H1 (cell line): ENCODE results near the gene PSMD6. TPM values are rescaled to one million over a fixed set of nuclear protein-coding genes. Genes with fewer than 3 reads are reported as not detected.

ENCODE experiments used
- CTCF ChIA-PET: fragments of 300-600 bp; sonication (Branson Sonifier 250); formaldehyde crosslinking; loops from one replicate; lab custom pipeline; 2021; ENCODE audit not compliant: partially characterized antibody; lab: Charles Lee
- POLR2A ChIA-PET: fragments of 300-600 bp; sonication (Branson Sonifier 250); formaldehyde crosslinking; loops from one replicate; lab custom pipeline; 2021; ENCODE audit warnings: inconsistent platforms; ENCODE audit not compliant: partially characterized antibody; lab: Charles Lee
- DNase-seq, 2 experiments: peaks; one replicate each; pipeline versions ENCODE4 v3.0.0 to v3.0.0-alpha.2; 2010 to 2022; ENCODE audit warnings: low spot score in 2 of 2, low read depth in 1 of 2, mixed read lengths in 1 of 2
- FAIRE-seq: peaks from 2 replicates; lab custom pipeline; 2011; peaks lifted over from hg19 to GRCh38; lab: Jason Lieb, UNC
- H2AFZ ChIP-seq: 2 replicates; pipeline ENCODE4 v1.8.1; 2012; ENCODE audit warnings: low read length, inconsistent platforms
- H2AK5ac ChIP-seq: 2 replicates; pipeline ENCODE4 v1.6.1; 2013; ENCODE audit warnings: low read depth, low read length
- H2BK120ac ChIP-seq: replicated peaks from 2 replicates; pipeline ENCODE3; 2013; ENCODE audit warnings: low read depth, low read length, inconsistent platforms
- H2BK12ac ChIP-seq: 2 replicates; pipeline ENCODE4 v1.6.1; 2013; ENCODE audit warnings: low read depth, low read length
- H2BK15ac ChIP-seq: 2 replicates; pipeline ENCODE4 v1.6.1; 2013; ENCODE audit warnings: low read length
- H2BK20ac ChIP-seq: 2 replicates; pipeline ENCODE4 v1.6.1; 2013; ENCODE audit warnings: low read length
- H2BK5ac ChIP-seq: 2 replicates; pipeline ENCODE4 v1.6.1; 2013; ENCODE audit warnings: low read depth, low read length
- H3K14ac ChIP-seq: 2 replicates; pipeline ENCODE4 v1.6.1; 2013; ENCODE audit warnings: inconsistent platforms; ENCODE audit not compliant: insufficient read length
- H3K18ac ChIP-seq: 2 replicates; pipeline ENCODE4 v1.6.1; 2013; ENCODE audit warnings: low read length; ENCODE audit errors: extremely low read depth
- H3K23ac ChIP-seq: 2 replicates; pipeline ENCODE4 v1.6.1; 2013; ENCODE audit warnings: inconsistent platforms; ENCODE audit not compliant: insufficient read length
- H3K23me2 ChIP-seq: 2 replicates; pipeline ENCODE4 v1.6.1; 2013; ENCODE audit warnings: low read depth, low read length
- H3K27ac ChIP-seq: 2 replicates; pipeline ENCODE4 v1.6.1; 2011; ENCODE audit warnings: low read depth, low read length, inconsistent platforms
- H3K27me3 ChIP-seq, 4 experiments: replicated peaks in 1 of 4; 1 replicate in 1 of 4; 2 replicates in 3 of 4; pipeline versions ENCODE4 v1.6.1 to v1.8.1; 2011 to 2013; ENCODE audit warnings: low read length in 3 of 4, mild to moderate bottlenecking in 3 of 4, inconsistent platforms in 2 of 4, mixed read lengths in 2 of 4, moderate library complexity in 1 of 4; ENCODE audit not compliant: control insufficient read depth in 3 of 4, insufficient read depth in 3 of 4; ENCODE audit errors: extremely low read depth in 1 of 4
- H3K36me3 ChIP-seq, 4 experiments: 2 replicates each; pipeline versions ENCODE4 v1.6.1 to v1.8.1; 2011 to 2013; ENCODE audit warnings: mild to moderate bottlenecking in 4 of 4, low read length in 3 of 4, moderate library complexity in 2 of 4, control low read depth in 1 of 4, inconsistent platforms in 1 of 4; ENCODE audit not compliant: insufficient read depth in 4 of 4, control insufficient read depth in 2 of 4
- H3K4ac ChIP-seq: replicated peaks from 2 replicates; pipeline ENCODE3; 2013; ENCODE audit warnings: low read length, low read depth, mixed read lengths, inconsistent platforms; ENCODE audit not compliant: insufficient read length
- H3K4me1 ChIP-seq, 4 experiments: replicated peaks in 1 of 4; 1 replicate in 1 of 4; 2 replicates in 3 of 4; pipeline versions ENCODE4 v1.6.1 to v1.8.1; 2011 to 2013; ENCODE audit warnings: low read length in 3 of 4, inconsistent platforms in 2 of 4, mixed read lengths in 1 of 4; ENCODE audit not compliant: insufficient read depth in 4 of 4, control insufficient read depth in 3 of 4
- H3K4me2 ChIP-seq, 2 experiments: 2 replicates each; pipeline versions ENCODE4 v1.6.1 to v1.8.1; 2011 to 2013; ENCODE audit warnings: low read depth in 2 of 2, low read length in 2 of 2, control low read depth in 1 of 2, inconsistent platforms in 1 of 2, mild to moderate bottlenecking in 1 of 2; ENCODE audit not compliant: insufficient read depth in 1 of 2
- H3K4me3 ChIP-seq, 4 experiments: fragments of 200-600, 300-600 bp in 1 of 4; sonication (generic), shearing (Covaris generic), sonication (Bioruptor Twin) in 1 of 4; 2 replicates each; pipeline versions ENCODE4 v1.5.1 to v1.8.1; 2011 to 2016; ENCODE audit warnings: low read length in 4 of 4, low read depth in 3 of 4, control low read depth in 2 of 4, inconsistent platforms in 2 of 4, mild to moderate bottlenecking in 2 of 4, mixed read lengths in 1 of 4, moderate library complexity in 1 of 4; ENCODE audit not compliant: insufficient read depth in 2 of 4; ENCODE audit errors: extremely low read depth in 1 of 4
- H3K56ac ChIP-seq: replicated peaks from 2 replicates; pipeline ENCODE3; 2013; ENCODE audit warnings: low read depth, mild to moderate bottlenecking, mixed read lengths, low read length, inconsistent platforms; ENCODE audit not compliant: insufficient read length
- H3K79me1 ChIP-seq: 2 replicates; pipeline ENCODE4 v1.6.1; 2013; ENCODE audit warnings: low read depth, low read length, control low read depth
- H3K79me2 ChIP-seq, 2 experiments: 2 replicates each; pipeline versions ENCODE4 v1.6.1 to v1.8.1; 2012 to 2013; ENCODE audit warnings: low read length in 2 of 2, mild to moderate bottlenecking in 2 of 2, inconsistent platforms in 1 of 2; ENCODE audit not compliant: insufficient read depth in 2 of 2, control insufficient read depth in 1 of 2
- H3K9ac ChIP-seq, 4 experiments: replicated peaks in 1 of 4; 1 replicate in 1 of 4; 2 replicates in 3 of 4; pipeline versions ENCODE4 v1.6.1 to v1.8.1; 2011 to 2013; ENCODE audit warnings: low read depth in 3 of 4, low read length in 3 of 4, control low read depth in 2 of 4, mild to moderate bottlenecking in 2 of 4, moderate library complexity in 2 of 4, inconsistent platforms in 1 of 4; ENCODE audit errors: extremely low read depth in 1 of 4
- H3K9me3 ChIP-seq, 2 experiments: 2 replicates each; pipeline versions ENCODE4 v1.6.1 to v1.8.1; 2012 to 2013; ENCODE audit warnings: mild to moderate bottlenecking in 2 of 2, moderate library complexity in 2 of 2, control low read depth in 1 of 2, inconsistent platforms in 1 of 2, low read depth in 1 of 2, low read length in 1 of 2, mixed read lengths in 1 of 2; ENCODE audit not compliant: insufficient read depth in 2 of 2
- H4K20me1 ChIP-seq, 2 experiments: replicated peaks in 1 of 2; 2 replicates each; pipeline versions ENCODE3 to v1.8.1; 2011 to 2013; ENCODE audit warnings: inconsistent platforms in 2 of 2, low read length in 2 of 2, mild to moderate bottlenecking in 1 of 2; ENCODE audit not compliant: insufficient read depth in 2 of 2, control insufficient read depth in 1 of 2
- H4K5ac ChIP-seq: 2 replicates; pipeline ENCODE4 v1.6.1; 2013; ENCODE audit warnings: low read length, low read depth, mixed read lengths, inconsistent platforms; ENCODE audit not compliant: insufficient read length
- H4K8ac ChIP-seq: 2 replicates; pipeline ENCODE4 v1.8.0; 2013; ENCODE audit warnings: mild to moderate bottlenecking, moderate library complexity, low read length, inconsistent platforms; ENCODE audit not compliant: insufficient read depth; ENCODE audit errors: extremely low read depth
- H4K91ac ChIP-seq: replicated peaks from 2 replicates; pipeline ENCODE3; 2013; ENCODE audit warnings: low read length, mixed read lengths, inconsistent platforms; ENCODE audit not compliant: insufficient read length
- CHD2 ChIP-seq: IDR thresholded peaks from 2 replicates; pipeline ENCODE4 v1.6.1; 2012; ENCODE audit warnings: low read length, improper control_type of control experiment
- CREB1 ChIP-seq: IDR thresholded peaks from 2 replicates; pipeline ENCODE4 v1.6.1; 2012; ENCODE audit warnings: inconsistent platforms
- EZH2 ChIP-seq: fragments of 200-600 bp; sonication (generic); IDR thresholded peaks from 2 replicates; pipeline ENCODE4 v1.7.1; 2012; ENCODE audit warnings: low read depth, mild to moderate bottlenecking, moderate library complexity, low read length, inconsistent platforms; ENCODE audit not compliant: severe bottlenecking
- POLR2A ChIP-seq, 2 experiments: IDR thresholded peaks; 1 replicate in 1 of 2; 2 replicates in 1 of 2; pipeline ENCODE4 v1.6.1; 2011; ENCODE audit warnings: low read depth in 2 of 2, low read length in 2 of 2, mild to moderate bottlenecking in 2 of 2; ENCODE audit errors: control extremely low read depth in 1 of 2
- SP2 ChIP-seq: IDR thresholded peaks from 2 replicates; pipeline ENCODE4 v1.6.1; 2012; ENCODE audit warnings: mild to moderate bottlenecking, low read length, inconsistent platforms
- YY1 ChIP-seq: IDR thresholded peaks from 2 replicates; pipeline ENCODE4 v1.6.1; 2011; ENCODE audit warnings: low read depth, mild to moderate bottlenecking, low read length
- ZNF274 ChIP-seq: IDR thresholded peaks from 2 replicates; pipeline ENCODE4 v1.7.0; 2012; ENCODE audit warnings: low read length, borderline replicate concordance; ENCODE audit errors: extremely low read depth
- WGBS, 2 experiments: shearing (Covaris generic) in 1 of 2; methylation state at CpG; one replicate each; pipeline versions ENCODE4 v1.1.6 to v1.1.7; 2013 to 2015; ENCODE audit warnings: low lambda C conversion rate in 2 of 2, mixed read lengths in 2 of 2, inconsistent platforms in 1 of 2, low coverage in 1 of 2, missing lambda C conversion rate in 1 of 2; ENCODE audit not compliant: insufficient replicate concordance in 2 of 2, insufficient coverage in 1 of 2, insufficient read length in 1 of 2; ENCODE audit errors: extremely low coverage in 1 of 2, missing lambda C conversion rate in 1 of 2; 5-methylcytosine and 5-hydroxymethylcytosine counted together
- polyA plus RNA-seq, 7 experiments: library from polyadenylated mRNA; depleted of rRNA in 3 of 7; stranded (reverse) in 5 of 7; unstranded in 2 of 7; fragments of >200 nt in 5 of 7; fragments of 200-250 nt in 2 of 7; gene quantifications; 1 replicate in 5 of 7; 2 replicates in 1 of 7; 4 replicates in 1 of 7; pipeline versions ENCODE4 v1.2.1 to v1.2.3, GENCODE V29; 2011 to 2013; ENCODE audit warnings: missing spikeins in 2 of 7, mixed read lengths in 2 of 7
- total RNA-seq: library from RNA; stranded (reverse); fragmentation: NEBNext Ultra II Directional; extraction: Animal tissue kit (Norgen Biotek cat#: 25700); gene quantifications from 2 replicates; pipeline ENCODE4 v1.2.1, GENCODE V29; 2021
- TF ChIP-seq, protein P1 (sequence below): IDR thresholded peaks from 2 replicates; pipeline ENCODE4 v1.6.1; 2011; ENCODE audit warnings: low read length, improper control_type of control experiment
- TF ChIP-seq, protein P2 (sequence below): IDR thresholded peaks from 2 replicates; pipeline ENCODE4 v1.6.1; 2012; ENCODE audit warnings: inconsistent platforms

Gene PSMD6
- total and polyA plus RNA-seq, 2 of the 8 experiments (the other 6 are each of a cell fraction or from before 2014, with no cell fraction given) = 43.7 to 104 TPM

DNA sequence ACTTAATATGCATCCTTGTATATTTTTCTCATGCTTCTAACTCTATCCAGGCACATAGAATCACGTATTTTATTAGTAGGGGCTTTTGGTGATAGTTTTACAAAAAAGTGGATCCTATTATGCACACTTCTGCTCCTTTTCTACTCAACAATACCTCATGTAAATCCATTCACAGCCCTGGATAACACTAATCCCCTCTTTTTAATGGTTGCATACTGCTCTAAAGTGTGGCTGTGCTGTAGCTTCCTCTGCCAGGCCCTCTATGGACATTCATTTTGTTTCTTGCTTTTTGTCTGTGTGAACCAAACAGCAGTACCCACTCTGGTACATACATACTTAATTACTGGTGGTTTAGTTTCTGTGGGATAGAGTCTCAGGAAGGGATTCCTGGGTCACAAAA, 59.8 kb downstream of the PSMD6 start:
- no peak overlapping the region for H3K4me2 ChIP-seq
- no peak overlapping the region for H2AK5ac ChIP-seq
- no peak for DNase-seq
- 77% methylated on average over 1 of the region's 1 CpG; no CpG with 5 or more reads in 1 of the 2 experiments for WGBS, 2 experiments
- no peak overlapping the region for H3K23ac ChIP-seq
- H3K23me2 ChIP-seq = no peaks in the 10 kb centered on the region
- H3K14ac ChIP-seq = no peak overlapping the region
- H2BK120ac ChIP-seq = no peak overlapping the region
- POLR2A ChIA-PET = no interaction called here
- H3K4ac ChIP-seq = no peak overlapping the region
- H3K27ac ChIP-seq = no peak overlapping the region
- TF ChIP-seq YY1 = no peak
- TF ChIP-seq SP2 = no peak
- TF ChIP-seq CREB1 = no peak
- TF ChIP-seq, protein P1, sequence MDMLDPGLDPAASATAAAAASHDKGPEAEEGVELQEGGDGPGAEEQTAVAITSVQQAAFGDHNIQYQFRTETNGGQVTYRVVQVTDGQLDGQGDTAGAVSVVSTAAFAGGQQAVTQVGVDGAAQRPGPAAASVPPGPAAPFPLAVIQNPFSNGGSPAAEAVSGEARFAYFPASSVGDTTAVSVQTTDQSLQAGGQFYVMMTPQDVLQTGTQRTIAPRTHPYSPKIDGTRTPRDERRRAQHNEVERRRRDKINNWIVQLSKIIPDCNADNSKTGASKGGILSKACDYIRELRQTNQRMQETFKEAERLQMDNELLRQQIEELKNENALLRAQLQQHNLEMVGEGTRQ = no peak
- no peak for TF ChIP-seq ZNF274
- no peak for TF ChIP-seq EZH2
- no peak for TF ChIP-seq CHD2
- TF ChIP-seq POLR2A (IDR thresholded peaks at IDR 0.05; ENCODE audit: control extremely low read depth in 1 of 2, low read depth in 2 of 2, low read length in 2 of 2) = no peak
- TF ChIP-seq, protein P2, sequence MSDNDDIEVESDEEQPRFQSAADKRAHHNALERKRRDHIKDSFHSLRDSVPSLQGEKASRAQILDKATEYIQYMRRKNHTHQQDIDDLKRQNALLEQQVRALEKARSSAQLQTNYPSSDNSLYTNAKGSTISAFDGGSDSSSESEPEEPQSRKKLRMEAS = no peak
- TF ChIP-seq, all 59 proteins: peak for 0
- H4K91ac ChIP-seq = no peak overlapping the region
- peaks cover 0 to 2% of the 10 kb centered on the region in 2 experiments for H4K20me1 ChIP-seq
- H2BK12ac ChIP-seq = no peak overlapping the region
- H3K79me2 ChIP-seq = no peaks in the 10 kb centered on the region; a peak in 1 of 4 replicates
- 0 out of 2 replicates have a peak, but pooled peaks cover 2% of the 10 kb centered on the region for H3K79me1 ChIP-seq
- no peak overlapping the region for H2BK20ac ChIP-seq
- no peak overlapping the region for H3K56ac ChIP-seq
- H4K8ac ChIP-seq = no peak overlapping the region
- H4K5ac ChIP-seq = no peak overlapping the region
- H3K9ac ChIP-seq = no peak overlapping the region
- H3K27me3 ChIP-seq = no peaks in the 10 kb centered on the region
- H2BK5ac ChIP-seq = no peak overlapping the region
- no peaks in the 10 kb centered on the region for H3K9me3 ChIP-seq
- CTCF ChIA-PET = interaction anchor here (0.7 to 9.3 kb wide), 12 partner anchors 9 to 42 kb away, joined by 3 to 115 read pairs (median 4); no protein-coding TSS in a partner anchor
- no peak overlapping the region for H2BK15ac ChIP-seq
- no peaks in the 10 kb centered on the region for H3K36me3 ChIP-seq
- H3K18ac ChIP-seq = no peak overlapping the region
- no peak overlapping the region for H2AFZ ChIP-seq
- H3K4me3 ChIP-seq = no peak overlapping the region
- FAIRE-seq = no peak
- H3K4me1 ChIP-seq = peaks cover 7 to 23% (median 17%) of the 10 kb centered on the region in 4 experiments; a peak in 6 of 7 replicates
